GM12878 (cell line): ENCODE results near the gene TMPRSS4. TPM values are rescaled to one million over a fixed set of nuclear protein-coding genes. Genes with fewer than 3 reads are reported as not detected.

ENCODE experiments used
- ATAC-seq: fragments of 200-7000 bp; cut with Tn5 transposase; 3 replicates; pipeline ENCODE4 v1.9.1; 2020; ENCODE audit warnings: mild to moderate bottlenecking, moderate library complexity
- BruUV-seq: library from RNA; stranded (reverse); fragments of 400-500 nt; replicated peaks from 2 replicates; lab custom pipeline; 2021; lab: Mats Ljungman, UMichigan
- CTCF ChIA-PET: fragments of 300-600 bp; sonication (Branson Sonifier 250); formaldehyde crosslinking; extraction: SDS; loops from one replicate; lab custom pipeline; 2021; ENCODE audit warnings: inconsistent platforms; lab: Yijun Ruan, JAX
- POLR2A ChIA-PET: fragments of 350-600 bp; formaldehyde crosslinking; extraction: SDS; loops from one replicate; lab custom pipeline; 2021; ENCODE audit warnings: inconsistent platforms; lab: Charles Lee
- RAD21 ChIA-PET: fragments of 300-600 bp; sonication (Branson Sonifier 250); formaldehyde crosslinking; loops from one replicate; lab custom pipeline; 2023; ENCODE audit warnings: antibody characterized with exemption; ENCODE audit not compliant: unreplicated experiment; lab: Charles Lee
- SMC1A ChIA-PET: fragments of 300-600 bp; sonication (Branson Sonifier 250); formaldehyde crosslinking; loops from one replicate; lab custom pipeline; 2023; ENCODE audit not compliant: unreplicated experiment, uncharacterized antibody; lab: Charles Lee
- DNase-seq: peaks from one replicate; pipeline ENCODE4 v3.0.0-alpha.2; 2011; ENCODE audit warnings: low read depth, low spot score
- FAIRE-seq: peaks from 3 replicates; lab custom pipeline; 2011; peaks lifted over from hg19 to GRCh38; lab: Jason Lieb, UNC
- H2AFZ ChIP-seq: 2 replicates; pipeline ENCODE4 v1.6.0; 2011; ENCODE audit warnings: low read depth, low read length, control low read depth; ENCODE audit not compliant: control insufficient read depth
- H3K27ac ChIP-seq: 2 replicates; pipeline ENCODE4 v1.5.1; 2011; ENCODE audit warnings: control low read depth; ENCODE audit not compliant: control insufficient read depth, insufficient read depth
- H3K27me3 ChIP-seq, 2 experiments: replicated peaks in 1 of 2; 2 replicates each; pipeline versions ENCODE4 v1.6.0 to v1.6.1; 2011; ENCODE audit warnings: low read length in 1 of 2; ENCODE audit not compliant: control insufficient read depth in 2 of 2, insufficient read depth in 2 of 2
- H3K36me3 ChIP-seq, 2 experiments: 2 replicates each; pipeline ENCODE4 v1.5.1; 2011; ENCODE audit warnings: low read length in 1 of 2; ENCODE audit not compliant: control insufficient read depth in 2 of 2, insufficient read depth in 2 of 2
- H3K4me1 ChIP-seq: 2 replicates; pipeline ENCODE4 v1.6.1; 2011; ENCODE audit warnings: mild to moderate bottlenecking, low read length, moderate library complexity, mixed read lengths; ENCODE audit not compliant: control insufficient read depth, insufficient read depth
- H3K4me2 ChIP-seq: 2 replicates; pipeline ENCODE4 v1.6.0; 2011; ENCODE audit warnings: control low read depth; ENCODE audit not compliant: control insufficient read depth, insufficient read depth
- H3K4me3 ChIP-seq: fragments of 200-600 bp; sonication (generic); 2 replicates; pipeline ENCODE4 v1.5.1; 2016
- H3K79me2 ChIP-seq: 2 replicates; pipeline ENCODE4 v1.6.0; 2011; ENCODE audit warnings: low read length; ENCODE audit not compliant: control insufficient read depth, insufficient read depth
- H3K9ac ChIP-seq: 2 replicates; pipeline ENCODE4 v1.8.0; 2011; ENCODE audit warnings: low read length, control low read depth, mixed read lengths; ENCODE audit not compliant: control insufficient read depth, insufficient read depth
- H3K9me3 ChIP-seq: replicated peaks from 3 replicates; pipeline ENCODE4 v1.5.1; 2011; ENCODE audit warnings: mild to moderate bottlenecking, low read length; ENCODE audit not compliant: control insufficient read depth, insufficient read depth
- H4K20me1 ChIP-seq: 2 replicates; pipeline ENCODE4 v1.6.0; 2011; ENCODE audit not compliant: control insufficient read depth, insufficient read depth
- CHD1 ChIP-seq: IDR thresholded peaks from 2 replicates; pipeline ENCODE4 v1.6.1; 2012; ENCODE audit warnings: low read depth, low read length, improper control_type of control experiment
- GATAD2B ChIP-seq: fragments of 450-650 bp; conservative IDR thresholded peaks from 2 replicates; pipeline ENCODE4 v1.6.1; 2017; ENCODE audit warnings: low read depth, mild to moderate bottlenecking, moderate library complexity
- HDAC6 ChIP-seq: fragments of 200-600 bp; sonication (generic); IDR thresholded peaks from one replicate; pipeline ENCODE4 v1.8.0; 2017; ENCODE audit warnings: antibody characterized with exemption; ENCODE audit not compliant: unreplicated experiment
- JUNB ChIP-seq: IDR thresholded peaks from 2 replicates; pipeline ENCODE4 v1.6.1; 2016; ENCODE audit warnings: antibody characterized with exemption, mild to moderate bottlenecking
- KLF5 ChIP-seq: fragments of 450-650 bp; IDR thresholded peaks from 2 replicates; pipeline ENCODE4 v1.6.1; 2014; ENCODE audit warnings: mild to moderate bottlenecking; ENCODE audit not compliant: partially characterized antibody
- PAX8 ChIP-seq: fragments of 450-650 bp; IDR thresholded peaks from 2 replicates; pipeline ENCODE4 v1.6.1; 2017; ENCODE audit warnings: mild to moderate bottlenecking, moderate library complexity
- POU2F2 ChIP-seq: IDR thresholded peaks from 3 replicates; pipeline ENCODE4 v1.6.1; 2011; ENCODE audit warnings: low read depth, mild to moderate bottlenecking, low read length, borderline replicate concordance
- RCOR1 ChIP-seq: conservative IDR thresholded peaks from 2 replicates; pipeline ENCODE4 v1.6.1; 2012; ENCODE audit warnings: low read depth, low read length, improper control_type of control experiment
- SIN3A ChIP-seq: IDR thresholded peaks from 2 replicates; pipeline ENCODE4 v1.6.1; 2012; ENCODE audit warnings: low read depth, low read length, improper control_type of control experiment
- SREBF1 ChIP-seq: IDR thresholded peaks from 2 replicates; pipeline ENCODE4 v1.6.1; 2012; ENCODE audit warnings: mild to moderate bottlenecking, low read length
- WGBS: methylation state at CpG from one replicate; pipeline ENCODE4 v1.1.6; 2016; ENCODE audit warnings: low lambda C conversion rate; ENCODE audit not compliant: insufficient replicate concordance, insufficient coverage; ENCODE audit errors: missing lambda C conversion rate; 5-methylcytosine and 5-hydroxymethylcytosine counted together
- in situ Hi-C: fragments of 300-500 bp; cut with MboI; formaldehyde crosslinking; loops from 9 replicates; pipeline ENCODE4 v1.14.3; 2018; ENCODE audit warnings: mixed read lengths
- intact Hi-C: fragments of 100-400 bp; cut with micrococcal nuclease; formaldehyde crosslinking; loops from one replicate; pipeline ENCODE4 v1.14.2; 2022; ENCODE audit not compliant: unreplicated experiment
- polyA plus RNA-seq, 11 experiments: library from polyadenylated mRNA; depleted of rRNA in 4 of 11; unstranded in 6 of 11; stranded (reverse) in 5 of 11; fragments of >200 nt; fragmentation: Nextera tagmentation in 4 of 11; fragmentation: Illumina TruSeq in 1 of 11; extraction: Ambion mirVana in 4 of 11; extraction: Trizol in 1 of 11; gene quantifications; 1 replicate in 1 of 11; 2 replicates in 10 of 11; pipeline versions ENCODE4 v1.2.1 to v1.2.3, GENCODE V29; 2011 to 2016; ENCODE audit warnings: inconsistent platforms in 2 of 11, missing spikeins in 2 of 11, low read depth in 1 of 11
- total RNA-seq, 4 experiments: library from RNA; depleted of rRNA in 3 of 4; stranded (reverse); fragments of >200 nt in 3 of 4; fragmentation: Illumina TruSeq in 1 of 4; extraction: Trizol in 1 of 4; gene quantifications; 2 replicates each; pipeline versions ENCODE4 v1.2.1 to v1.2.3, GENCODE V29; 2013 to 2021
- TF ChIP-seq, protein P1 (sequence below): fragments of 450-650 bp; formaldehyde crosslinking; IDR thresholded peaks from 2 replicates; pipeline ENCODE4 v1.5.0; 2022; ENCODE audit warnings: mild to moderate bottlenecking, missing genetic modification characterization

The TMPRSS4 gene
- total and polyA plus RNA-seq, 10 of the 15 experiments (the other 5 are each of a cell fraction or from before 2014, with no cell fraction given), result 0.14 to 0.26 TPM; not detected in 8

DNA sequence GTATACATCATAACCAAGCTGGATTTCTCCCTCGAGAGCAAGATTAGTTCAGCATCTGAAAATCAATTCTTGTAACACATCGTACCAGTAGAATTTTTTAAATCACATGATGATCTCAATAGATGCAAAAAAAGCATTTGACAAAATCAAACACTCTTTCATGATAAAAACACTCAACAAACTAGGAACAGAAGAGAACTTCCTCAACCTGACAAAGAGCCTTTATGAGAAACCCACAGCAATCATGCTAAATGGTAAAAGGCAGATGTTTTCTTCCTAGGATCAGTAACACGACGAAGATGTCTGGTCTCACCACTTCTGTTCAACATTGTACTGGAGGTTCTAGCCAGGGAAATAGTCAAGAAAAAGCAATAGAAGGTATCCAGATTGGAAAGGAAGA is 34.1 kb upstream of the TMPRSS4 start:
- in situ Hi-C loops, result no loop called here
- H3K27ac ChIP-seq, result no peak overlapping the region
- POLR2A ChIA-PET, result interaction anchor here (1.0 kb wide), 1 partner anchor 38 kb away, joined by 3 read pairs; no protein-coding TSS in a partner anchor
- TF ChIP-seq SREBF1 (no peak), KLF5 (no peak), GATAD2B (no peak), SIN3A (no peak), CHD1 (no peak), POU2F2 (no peak), HDAC6 (no peak), RCOR1 (no peak), PAX8 (no peak), JUNB (no peak)
- TF ChIP-seq, protein P1, sequence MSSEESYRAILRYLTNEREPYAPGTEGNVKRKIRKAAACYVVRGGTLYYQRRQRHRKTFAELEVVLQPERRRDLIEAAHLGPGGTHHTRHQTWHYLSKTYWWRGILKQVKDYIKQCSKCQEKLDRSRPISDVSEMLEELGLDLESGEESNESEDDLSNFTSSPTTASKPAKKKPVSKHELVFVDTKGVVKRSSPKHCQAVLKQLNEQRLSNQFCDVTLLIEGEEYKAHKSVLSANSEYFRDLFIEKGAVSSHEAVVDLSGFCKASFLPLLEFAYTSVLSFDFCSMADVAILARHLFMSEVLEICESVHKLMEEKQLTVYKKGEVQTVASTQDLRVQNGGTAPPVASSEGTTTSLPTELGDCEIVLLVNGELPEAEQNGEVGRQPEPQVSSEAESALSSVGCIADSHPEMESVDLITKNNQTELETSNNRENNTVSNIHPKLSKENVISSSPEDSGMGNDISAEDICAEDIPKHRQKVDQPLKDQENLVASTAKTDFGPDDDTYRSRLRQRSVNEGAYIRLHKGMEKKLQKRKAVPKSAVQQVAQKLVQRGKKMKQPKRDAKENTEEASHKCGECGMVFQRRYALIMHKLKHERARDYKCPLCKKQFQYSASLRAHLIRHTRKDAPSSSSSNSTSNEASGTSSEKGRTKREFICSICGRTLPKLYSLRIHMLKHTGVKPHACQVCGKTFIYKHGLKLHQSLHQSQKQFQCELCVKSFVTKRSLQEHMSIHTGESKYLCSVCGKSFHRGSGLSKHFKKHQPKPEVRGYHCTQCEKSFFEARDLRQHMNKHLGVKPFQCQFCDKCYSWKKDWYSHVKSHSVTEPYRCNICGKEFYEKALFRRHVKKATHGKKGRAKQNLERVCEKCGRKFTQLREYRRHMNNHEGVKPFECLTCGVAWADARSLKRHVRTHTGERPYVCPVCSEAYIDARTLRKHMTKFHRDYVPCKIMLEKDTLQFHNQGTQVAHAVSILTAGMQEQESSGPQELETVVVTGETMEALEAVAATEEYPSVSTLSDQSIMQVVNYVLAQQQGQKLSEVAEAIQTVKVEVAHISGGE (CRISPR knock-in tag), result no peak
- H3K36me3 ChIP-seq, result no peaks in the 10 kb centered on the region
- H3K4me2 ChIP-seq, result no peak overlapping the region
- no peak overlapping the region for H3K4me3 ChIP-seq
- H2AFZ ChIP-seq, result no peak overlapping the region
- no peak for DNase-seq
- H4K20me1 ChIP-seq, result no peaks in the 10 kb centered on the region
- SMC1A ChIA-PET, result interaction anchor here (1.0 to 2.3 kb wide), 3 partner anchors 10 to 60 kb away, joined by 5 to 16 read pairs (median 5); no protein-coding TSS in a partner anchor
- H3K9ac ChIP-seq, result no peak overlapping the region
- BruUV-seq, result no TSS peak
- WGBS, result 86% methylated on average over 4 of the region's 4 CpGs
- ATAC-seq, result no peak
- H3K9me3 ChIP-seq, result no peaks in the 10 kb centered on the region
- no peaks in the 10 kb centered on the region for H3K27me3 ChIP-seq
- CTCF ChIA-PET, result interaction anchor here (1.1 to 2.2 kb wide), 4 partner anchors 11 to 96 kb away, joined by 3 to 9 read pairs (median 6); no protein-coding TSS in a partner anchor
- RAD21 ChIA-PET, result no interaction called here
- H3K4me1 ChIP-seq, result peaks cover 16% of the 10 kb centered on the region
- no peaks in the 10 kb centered on the region for H3K79me2 ChIP-seq
- intact Hi-C loops, result no loop called here
- FAIRE-seq, result peak; percentile 71
